Measurements from ENCODE around the gene CPHXL2.

The CPHXL2 gene
- long read RNA-seq, donor 1 = 0 reads
- long read RNA-seq, donor 2 = 0 reads
- long read RNA-seq, donor 3 = 0 reads
- long read RNA-seq, donor 4 = 0 reads
- long read RNA-seq, donor 5 = 0 reads
- long read RNA-seq, donor 6 = 0 reads
- long read RNA-seq, donor 7 = 0 reads
- long read RNA-seq, donor 8 = 0 reads

- no peak for DNase-seq
Observed at GRCh38 chr16:75676909-75677308, at the start of gene CPHXL2. CPHXL2 (minus strand) TSS chr16:75677009; CDS start chr16:75676999, 10 bp downstream.

GRCh38 chr16:75726390-75726789 lies 49.6 kb upstream of the CPHXL2 start, which contains the start of gene CPHXL:
CPHXL (minus strand) TSS chr16:75726490; CDS start chr16:75726442, 48 bp downstream.
- no peak for DNase-seq

GRCh38 chr16:75718452-75718851 lies 41.6 kb upstream of the CPHXL2 start:
- no peak for DNase-seq

- no peak for DNase-seq
Observed at GRCh38 chr16:75714661-75715060, 37.9 kb upstream of the CPHXL2 start.

- DNase-seq = no peak
Observed at GRCh38 chr16:75710344-75710743, 33.5 kb upstream of the CPHXL2 start.

DNA sequence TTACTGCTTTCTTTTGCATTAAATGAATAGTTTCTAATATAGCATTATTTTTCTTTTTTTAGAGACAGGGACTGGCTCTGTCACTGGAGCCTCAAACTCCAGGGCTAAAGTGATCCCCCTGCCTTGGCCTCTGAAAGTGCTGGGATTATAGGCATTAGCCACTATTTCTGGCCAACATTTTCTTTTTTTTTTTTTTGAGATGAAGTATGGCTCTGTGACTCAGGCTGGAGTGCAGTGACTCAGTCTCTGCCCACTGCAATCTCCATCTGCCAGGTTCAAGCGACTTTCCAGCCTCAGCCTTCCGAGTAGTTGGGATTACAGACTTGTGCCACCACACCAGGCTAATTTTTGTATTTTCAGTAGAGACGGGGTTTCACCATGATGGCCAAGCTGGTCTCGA lies 26.5 kb upstream of the CPHXL2 start:
- DNase-seq = no peak

DNA sequence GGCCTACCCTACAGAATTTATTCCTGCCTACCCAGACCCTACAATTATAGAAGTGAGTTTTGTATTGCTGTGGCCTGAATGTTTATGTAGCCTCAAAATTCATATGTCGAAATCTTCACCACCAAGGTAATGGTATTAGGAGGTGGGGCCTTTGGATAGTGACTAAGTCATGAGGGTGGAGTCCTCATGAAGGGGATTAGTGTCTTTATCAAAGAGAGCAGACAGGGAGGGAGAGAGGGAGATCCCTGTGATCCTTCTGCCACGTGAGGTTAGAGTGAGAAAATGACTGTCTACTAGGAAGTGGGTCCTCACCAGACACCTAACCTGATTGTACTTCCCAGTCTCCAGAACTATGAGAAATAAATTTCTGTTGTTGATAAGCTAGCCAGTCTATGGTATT lies 25.4 kb upstream of the CPHXL2 start:
- DNase-seq = no peak

GRCh38 chr16:75701361-75701760 lies 24.6 kb upstream of the CPHXL2 start, which contains the start of gene DUXB:
DUXB (minus strand) TSS chr16:75701461; CDS start chr16:75701418, 43 bp downstream.
- DNase-seq = no peak

DNA sequence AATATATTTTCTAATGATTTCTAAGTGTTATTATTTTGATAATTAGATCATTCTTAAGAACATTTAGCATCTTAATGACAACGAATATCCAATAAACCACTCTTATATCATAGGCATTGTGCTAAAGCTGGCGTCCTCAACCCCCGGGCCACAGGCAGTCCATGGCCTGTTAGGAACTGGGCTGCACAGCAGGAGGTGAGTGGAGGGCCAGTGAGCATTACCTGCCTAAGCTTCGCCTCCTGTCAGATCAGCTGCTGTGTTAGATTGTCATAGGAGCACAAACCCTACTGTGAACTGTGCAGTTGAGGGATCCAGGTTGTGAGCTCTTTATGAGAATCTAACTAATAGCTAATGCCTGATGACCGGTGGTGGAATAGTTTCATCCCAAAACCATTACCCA lies 20.8 kb upstream of the CPHXL2 start:
- no peak for DNase-seq

DNA sequence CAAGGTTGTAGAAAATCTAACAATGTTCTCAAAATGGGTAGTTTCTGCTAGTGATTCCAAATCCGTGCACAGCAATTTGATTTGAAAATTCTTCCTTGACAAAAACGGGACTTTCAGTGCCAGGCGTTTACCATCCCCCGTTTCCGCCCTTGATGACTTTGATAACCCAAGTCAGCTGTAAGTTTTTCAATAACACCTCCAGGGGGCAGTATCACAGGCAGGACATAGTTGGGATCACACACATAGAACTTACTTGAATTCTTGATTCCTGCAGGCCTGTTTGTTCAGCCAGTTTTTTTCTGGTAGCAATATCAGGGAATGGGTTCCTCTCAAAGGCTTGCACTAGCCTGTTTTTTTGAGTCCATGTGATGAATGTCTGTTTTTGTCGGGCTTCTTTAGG lies 18.9 kb upstream of the CPHXL2 start:
- no peak for DNase-seq

- no peak for DNase-seq
Observed at GRCh38 chr16:75687361-75687760, 10.6 kb upstream of the CPHXL2 start.

DNA sequence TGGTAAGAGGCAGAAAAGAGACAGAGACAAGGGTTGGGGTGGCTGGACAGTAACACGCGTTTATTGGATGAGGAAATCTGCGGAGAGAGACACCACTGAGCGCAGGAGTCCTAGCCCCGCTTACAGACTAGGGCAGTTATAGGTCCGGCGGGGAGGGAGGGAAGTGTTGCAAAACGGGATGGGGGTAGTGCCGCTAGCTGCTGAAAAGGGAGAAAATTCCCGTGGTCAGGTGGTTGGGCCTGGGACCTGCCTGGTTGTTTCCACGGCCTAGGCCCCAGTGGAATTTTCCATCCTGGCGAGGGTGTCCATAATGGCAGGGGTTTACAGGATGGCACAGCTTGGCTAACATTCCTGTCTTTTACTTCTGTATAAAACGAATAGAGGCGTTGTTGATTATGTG lies 5.5 kb upstream of the CPHXL2 start:
- no peak for DNase-seq

- DNase-seq = no peak
Observed at GRCh38 chr16:75679366-75679765, 2.6 kb upstream of the CPHXL2 start.

DNA sequence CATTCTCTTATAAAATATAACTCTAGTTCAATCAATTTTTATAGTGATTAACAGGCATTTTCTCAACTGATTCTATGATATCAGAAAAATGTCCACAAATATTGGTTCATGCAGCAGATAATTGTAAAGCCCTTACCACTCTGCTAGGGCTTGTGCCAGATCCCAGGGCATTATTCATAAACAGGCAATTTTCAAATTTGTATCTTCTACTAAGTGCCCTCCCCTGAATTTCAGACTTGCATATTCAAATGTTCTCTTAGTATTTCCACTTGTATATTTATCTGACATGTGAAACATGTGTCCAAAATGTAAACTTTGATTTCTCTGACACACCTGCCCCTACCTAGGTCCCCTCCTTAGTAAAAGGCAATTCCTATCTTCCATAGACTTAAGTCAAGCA lies 9.3 kb downstream of the CPHXL2 start:
- DNase-seq = no peak

DNA sequence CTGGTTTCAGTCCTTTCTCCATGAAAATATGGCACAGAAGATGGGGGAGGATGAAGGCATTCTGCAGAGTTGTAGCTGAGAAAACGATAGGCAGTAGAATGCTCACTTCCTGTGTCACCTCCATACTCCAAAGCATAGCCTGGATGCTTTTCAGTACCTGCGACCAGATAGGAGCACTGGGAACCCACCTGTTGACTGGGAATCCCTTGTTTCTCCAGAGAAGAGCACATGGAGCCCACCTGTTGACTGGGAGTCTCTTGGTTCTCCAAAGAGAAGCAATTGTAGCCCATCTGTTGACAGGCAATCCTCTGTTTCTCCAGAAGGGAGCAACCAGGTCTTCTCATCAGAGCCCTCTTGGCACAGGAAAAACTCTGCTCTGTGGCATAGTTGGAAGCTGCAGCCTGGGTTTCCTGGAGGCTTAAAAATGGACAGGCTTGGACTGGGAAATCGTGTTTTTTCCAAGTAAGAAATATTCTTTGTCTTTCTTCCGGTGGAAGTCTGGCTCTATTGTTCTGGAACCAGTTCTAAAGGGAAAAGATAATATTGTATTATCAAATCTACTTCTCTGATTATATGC lies 16.0 kb downstream of the CPHXL2 start:
- DNase-seq = no peak

GRCh38 chr16:75660321-75660720 lies 16.5 kb downstream of the CPHXL2 start:
- DNase-seq = no peak

DNA sequence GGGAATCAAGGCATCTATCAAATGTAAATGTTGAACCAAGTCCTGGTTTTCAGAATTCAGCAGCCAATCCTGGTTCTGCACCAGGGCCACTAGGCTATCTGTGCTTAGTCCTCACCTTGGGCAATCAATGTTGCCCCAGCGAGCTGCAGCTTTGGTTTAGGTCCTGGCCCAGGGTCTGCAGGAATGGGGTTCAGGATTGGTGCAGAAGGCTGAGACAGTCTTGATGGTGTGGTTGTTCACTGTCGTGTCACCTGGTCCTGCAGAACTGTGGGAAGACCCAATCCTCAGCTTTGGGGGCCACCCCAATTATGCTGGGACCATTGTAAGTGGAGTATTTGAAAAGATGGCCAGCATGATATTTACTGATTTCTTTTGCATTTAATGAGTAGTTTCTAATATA lies 18.6 kb downstream of the CPHXL2 start:
- DNase-seq = no peak

DNA sequence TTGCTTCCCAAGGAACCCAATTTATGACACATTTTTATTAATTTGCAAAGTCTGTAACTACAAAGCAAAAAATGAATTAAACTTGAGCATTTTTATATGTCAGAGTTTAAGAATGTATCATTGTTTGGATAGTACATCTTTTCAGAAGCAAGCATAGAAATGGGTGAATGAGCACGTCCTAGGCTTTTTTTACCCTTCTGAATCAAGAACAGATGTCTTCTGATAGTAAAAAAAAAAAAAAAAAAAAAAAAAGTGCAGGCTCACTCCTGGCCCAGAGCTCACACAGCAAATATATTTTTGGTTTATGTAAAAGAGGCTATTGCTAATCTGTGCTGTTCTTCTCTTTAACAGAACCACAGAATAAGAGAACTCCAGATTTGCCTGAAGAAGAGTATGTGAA lies 22.9 kb downstream of the CPHXL2 start:
- no peak for DNase-seq

DNA sequence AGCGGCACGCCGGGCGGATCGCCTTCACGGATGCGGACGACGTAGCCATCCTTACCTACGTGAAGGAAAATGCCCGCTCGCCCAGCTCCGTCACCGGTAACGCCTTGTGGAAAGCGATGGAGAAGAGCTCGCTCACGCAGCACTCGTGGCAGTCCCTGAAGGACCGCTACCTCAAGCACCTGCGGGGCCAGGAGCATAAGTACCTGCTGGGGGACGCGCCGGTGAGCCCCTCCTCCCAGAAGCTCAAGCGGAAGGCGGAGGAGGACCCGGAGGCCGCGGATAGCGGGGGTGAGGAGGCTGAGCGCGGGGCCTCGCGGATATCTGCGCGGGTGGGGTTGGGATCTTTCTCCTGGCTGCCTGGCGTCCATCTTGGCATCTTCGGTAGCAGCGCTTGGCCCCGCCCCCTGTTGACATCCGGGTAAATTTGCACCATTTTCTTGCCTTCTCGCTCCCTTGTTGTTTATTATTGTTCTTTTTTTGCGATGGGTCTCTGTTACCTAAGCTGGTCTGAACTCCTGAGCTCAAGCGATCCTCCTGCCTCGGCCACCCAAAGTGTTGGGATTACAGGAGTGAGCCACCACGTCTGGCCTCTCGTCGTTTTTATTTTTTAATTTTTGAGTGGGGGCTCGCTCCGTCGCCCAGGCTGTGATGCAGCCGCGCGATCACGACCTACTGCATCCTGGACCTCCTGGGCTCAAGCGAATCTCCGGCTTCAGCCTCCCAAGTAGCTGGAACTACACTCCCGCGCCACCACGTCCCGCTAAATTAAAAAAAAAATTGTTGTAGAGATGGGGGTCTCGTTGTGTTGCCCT lies 28.3 kb downstream of the CPHXL2 start:
- DNase-seq = peak; percentile 93

- DNase-seq = peak; percentile 94
Observed at GRCh38 chr16:75647492-75648264, 29.1 kb downstream of the CPHXL2 start, which contains the start of the genes KARS1 and TERF2IP. KARS1 (minus strand) TSS chr16:75647665; CDS start chr16:75647639, 26 bp downstream. TERF2IP (plus strand) TSS chr16:75647773; CDS start chr16:75647883, 110 bp downstream.

DNA sequence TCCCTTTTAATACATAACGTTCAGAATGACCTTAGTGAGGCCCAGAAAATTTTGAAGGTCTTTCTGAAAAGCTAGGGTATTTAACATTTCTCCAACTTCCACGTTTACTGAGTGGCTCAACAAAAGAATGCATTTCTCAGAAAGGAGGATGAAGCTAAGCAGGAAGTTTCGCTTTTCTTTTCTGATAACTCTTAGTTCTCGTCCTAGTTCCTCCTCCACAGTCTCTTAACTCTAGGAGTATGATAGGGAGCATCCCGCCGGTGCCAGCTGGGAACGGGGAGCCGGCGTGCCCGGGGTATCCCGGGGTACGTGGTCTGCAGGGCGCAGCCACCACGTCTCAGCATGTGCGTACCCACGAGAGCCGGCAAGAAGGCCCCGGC lies 29.7 kb downstream of the CPHXL2 start:
- peak; percentile 87 for DNase-seq

GRCh38 chr16:75644240-75645012 lies 32.4 kb downstream of the CPHXL2 start:
- DNase-seq = no peak
